Chondrocyte (in vitro differentiated cells): ENCODE results near the gene EFNA2. TPM values are rescaled to one million over a fixed set of nuclear protein-coding genes. Genes with fewer than 3 reads are reported as not detected.
"Not testable (repeated sequence)": the region's sequence is repeated elsewhere in the genome, so short reads cannot be mapped to it uniquely, and the experiment has no call there.

ENCODE experiments used
- DNase-seq: peaks from one replicate; pipeline ENCODE4 v3.0.0; 2021; ENCODE audit warnings: mixed read lengths, low spot score
- H3K27ac Mint-ChIP-seq: one replicate; pipeline ENCODE4 v1.8.0; 2021; ENCODE audit warnings: mild to moderate bottlenecking, moderate library complexity, mixed read lengths; ENCODE audit not compliant: unreplicated experiment
- H3K27me3 Mint-ChIP-seq: 2 replicates; pipeline ENCODE4 v1.8.0; 2021; ENCODE audit warnings: low read depth, mixed read lengths
- H3K36me3 Mint-ChIP-seq: 2 replicates; pipeline ENCODE4 v1.8.0; 2021; ENCODE audit warnings: low read depth, mixed read lengths
- H3K4me1 Mint-ChIP-seq: 2 replicates; pipeline ENCODE4 v1.8.0; 2021; ENCODE audit warnings: low read depth, mild to moderate bottlenecking, mixed read lengths
- H3K4me3 Mint-ChIP-seq: one replicate; pipeline ENCODE4 v1.8.0; 2021; ENCODE audit warnings: mild to moderate bottlenecking, moderate library complexity, mixed read lengths; ENCODE audit not compliant: unreplicated experiment
- H3K9me3 Mint-ChIP-seq: 2 replicates; pipeline ENCODE4 v1.8.0; 2021; ENCODE audit warnings: low read depth, mixed read lengths
- total RNA-seq: library from RNA; stranded (reverse); gene quantifications from 3 replicates; pipeline ENCODE4 v1.2.1, GENCODE V29; 2021
- TF ChIP-seq, protein P1 (sequence below): fragments of 200-600 bp; sonication (generic); IDR thresholded peaks from 2 replicates; pipeline ENCODE4 v1.5.0; 2021; ENCODE audit warnings: antibody characterized with exemption, mild to moderate bottlenecking, moderate library complexity

Gene EFNA2
- total RNA-seq, 1 donor from 2014 or later: 7.0 TPM

GRCh38 chr19:1327125-1327524 lies 41.5 kb downstream of the EFNA2 start:
- H3K4me3 Mint-ChIP-seq: no peak overlapping the region
- no peaks in the 10 kb centered on the region for H3K36me3 Mint-ChIP-seq
- TF ChIP-seq, protein P1, sequence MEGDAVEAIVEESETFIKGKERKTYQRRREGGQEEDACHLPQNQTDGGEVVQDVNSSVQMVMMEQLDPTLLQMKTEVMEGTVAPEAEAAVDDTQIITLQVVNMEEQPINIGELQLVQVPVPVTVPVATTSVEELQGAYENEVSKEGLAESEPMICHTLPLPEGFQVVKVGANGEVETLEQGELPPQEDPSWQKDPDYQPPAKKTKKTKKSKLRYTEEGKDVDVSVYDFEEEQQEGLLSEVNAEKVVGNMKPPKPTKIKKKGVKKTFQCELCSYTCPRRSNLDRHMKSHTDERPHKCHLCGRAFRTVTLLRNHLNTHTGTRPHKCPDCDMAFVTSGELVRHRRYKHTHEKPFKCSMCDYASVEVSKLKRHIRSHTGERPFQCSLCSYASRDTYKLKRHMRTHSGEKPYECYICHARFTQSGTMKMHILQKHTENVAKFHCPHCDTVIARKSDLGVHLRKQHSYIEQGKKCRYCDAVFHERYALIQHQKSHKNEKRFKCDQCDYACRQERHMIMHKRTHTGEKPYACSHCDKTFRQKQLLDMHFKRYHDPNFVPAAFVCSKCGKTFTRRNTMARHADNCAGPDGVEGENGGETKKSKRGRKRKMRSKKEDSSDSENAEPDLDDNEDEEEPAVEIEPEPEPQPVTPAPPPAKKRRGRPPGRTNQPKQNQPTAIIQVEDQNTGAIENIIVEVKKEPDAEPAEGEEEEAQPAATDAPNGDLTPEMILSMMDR: no peak

DNA sequence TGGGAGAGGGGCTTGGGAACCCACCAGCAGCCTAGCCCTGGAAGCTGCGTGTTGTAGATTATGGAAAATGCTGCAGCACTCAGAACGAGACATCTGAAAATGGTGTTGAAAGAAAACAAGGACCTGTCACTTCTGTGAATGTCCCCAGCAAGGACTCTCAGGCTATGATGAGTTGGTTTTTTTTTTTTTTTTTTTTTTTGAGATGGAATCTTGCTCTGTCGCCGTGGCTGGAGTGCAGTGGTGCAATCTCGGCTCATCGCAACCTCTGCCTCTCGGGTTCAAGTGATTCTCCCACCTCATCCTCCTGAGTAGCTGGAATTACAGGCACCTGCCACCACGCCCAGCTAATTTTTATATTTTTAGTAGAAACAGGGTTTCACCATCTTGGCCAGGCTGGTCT lies 46.5 kb downstream of the EFNA2 start:
- H3K4me1 Mint-ChIP-seq, H3K27ac Mint-ChIP-seq, H3K4me3 Mint-ChIP-seq, H3K36me3 Mint-ChIP-seq, DNase-seq, H3K9me3 Mint-ChIP-seq, H3K27me3 Mint-ChIP-seq: not testable (repeated sequence)

More at GRCh38 chr19:1327125-1327524, 41.5 kb downstream of the EFNA2 start:
- no peak for DNase-seq
- no peak overlapping the region for H3K27ac Mint-ChIP-seq
- no peaks in the 10 kb centered on the region for H3K4me1 Mint-ChIP-seq
- no peaks in the 10 kb centered on the region for H3K9me3 Mint-ChIP-seq
- peaks cover 2% of the 10 kb centered on the region for H3K27me3 Mint-ChIP-seq

DNA sequence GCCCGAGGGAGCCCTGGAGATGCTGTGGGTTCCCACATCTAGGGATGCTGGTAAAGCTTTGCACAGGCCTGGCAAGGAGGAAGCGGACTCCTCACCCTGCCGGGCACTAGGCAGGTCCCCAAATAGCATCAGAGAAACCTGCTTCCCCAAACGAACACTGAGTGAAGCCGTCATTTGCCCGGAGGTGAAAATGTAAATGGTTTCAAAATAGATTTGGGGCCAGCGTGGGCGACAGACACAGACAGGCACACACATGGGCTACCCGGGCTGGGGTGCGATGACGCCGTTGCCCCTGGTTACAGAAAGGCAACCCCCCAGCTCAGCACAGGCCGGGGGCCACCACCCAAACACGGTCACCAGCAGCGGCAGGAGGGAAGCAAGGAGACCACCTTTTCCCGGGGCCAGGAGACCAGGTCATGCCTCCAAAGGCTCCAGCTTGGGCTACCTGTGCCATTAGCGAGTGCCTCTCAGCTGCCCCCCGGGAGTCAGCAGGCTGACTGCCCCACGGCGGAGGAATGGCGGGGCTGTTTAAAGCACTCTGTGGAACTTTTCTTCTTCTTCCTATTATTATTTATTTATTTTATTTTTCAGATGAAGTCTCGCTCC lies 50.5 kb downstream of the EFNA2 start:
- no peaks in the 10 kb centered on the region for H3K4me1 Mint-ChIP-seq
- no peak overlapping the region for H3K4me3 Mint-ChIP-seq
- no peaks in the 10 kb centered on the region for H3K9me3 Mint-ChIP-seq
- H3K27me3 Mint-ChIP-seq: peaks cover 2% of the 10 kb centered on the region
- no peaks in the 10 kb centered on the region for H3K36me3 Mint-ChIP-seq
- no peak overlapping the region for H3K27ac Mint-ChIP-seq
- TF ChIP-seq, protein P1: no peak
- no peak for DNase-seq

- no peak overlapping the region for H3K27ac Mint-ChIP-seq
- no peaks in the 10 kb centered on the region for H3K36me3 Mint-ChIP-seq
- peaks cover 2% of the 10 kb centered on the region for H3K27me3 Mint-ChIP-seq
- no peak for DNase-seq
- H3K4me1 Mint-ChIP-seq: no peaks in the 10 kb centered on the region
- no peak overlapping the region for H3K4me3 Mint-ChIP-seq
- TF ChIP-seq, protein P1: no peak
- no peaks in the 10 kb centered on the region for H3K9me3 Mint-ChIP-seq
Measured at GRCh38 chr19:1340681-1341469, 55.2 kb downstream of the EFNA2 start.

- peaks cover 2% of the 10 kb centered on the region for H3K27me3 Mint-ChIP-seq
- H3K27ac Mint-ChIP-seq: no peak overlapping the region
- no peak for DNase-seq
- no peak overlapping the region for H3K4me3 Mint-ChIP-seq
- TF ChIP-seq, protein P1: no peak
- H3K36me3 Mint-ChIP-seq: no peaks in the 10 kb centered on the region
- H3K9me3 Mint-ChIP-seq: no peaks in the 10 kb centered on the region
- H3K4me1 Mint-ChIP-seq: no peaks in the 10 kb centered on the region
Measured at GRCh38 chr19:1343041-1343440, 57.4 kb downstream of the EFNA2 start.

- DNase-seq: no peak
- no peaks in the 10 kb centered on the region for H3K27me3 Mint-ChIP-seq
- no peak overlapping the region for H3K4me3 Mint-ChIP-seq
- H3K9me3 Mint-ChIP-seq: no peaks in the 10 kb centered on the region
- no peaks in the 10 kb centered on the region for H3K4me1 Mint-ChIP-seq
- H3K36me3 Mint-ChIP-seq: no peaks in the 10 kb centered on the region
- TF ChIP-seq, protein P1: no peak
- H3K27ac Mint-ChIP-seq: no peak overlapping the region
Measured at GRCh38 chr19:1349211-1349610, 63.5 kb downstream of the EFNA2 start.
